Lung (tissue), 13 donors: Measurements from ENCODE around the gene GNB5. TPM values are rescaled to one million over a fixed set of nuclear protein-coding genes. Genes with fewer than 3 reads are reported as not detected.

Experiments
- ATAC-seq: fragments of 200-7000 bp; cut with Tn5 transposase; one replicate; pipeline ENCODE4 v1.9.1; 2020; ENCODE audit warnings: moderate number of reproducible peaks; ENCODE audit not compliant: insufficient read depth, low FRiP score
- DNase-seq, 3 donors: peaks; one replicate each; pipeline ENCODE4 v3.0.0-alpha.2; 2013 to 2017
- H3K27ac ChIP-seq, 2 donors: one replicate each; pipeline ENCODE4 v1.5.1; 2013; ENCODE audit warnings: mild to moderate bottlenecking in 2 of 2, moderate library complexity in 2 of 2, control low read depth in 1 of 2, inconsistent platforms in 1 of 2, low read depth in 1 of 2, low read length in 1 of 2
- H3K27me3 ChIP-seq, 3 donors: one replicate each; pipeline ENCODE4 v1.5.1; 2013; ENCODE audit warnings: low read length in 2 of 3; ENCODE audit not compliant: control insufficient read depth in 3 of 3, insufficient read depth in 3 of 3
- H3K36me3 ChIP-seq, 4 donors: one replicate each; pipeline ENCODE4 v1.5.1; 2013; ENCODE audit warnings: low read length in 4 of 4, mild to moderate bottlenecking in 1 of 4, moderate library complexity in 1 of 4; ENCODE audit not compliant: control insufficient read depth in 4 of 4, insufficient read depth in 4 of 4
- H3K4me1 ChIP-seq, 5 donors: one replicate each; pipeline ENCODE4 v1.5.1; 2013; ENCODE audit warnings: low read length in 5 of 5, mild to moderate bottlenecking in 2 of 5, moderate library complexity in 1 of 5; ENCODE audit not compliant: control insufficient read depth in 5 of 5, insufficient read depth in 5 of 5
- H3K4me3 ChIP-seq: one replicate; pipeline ENCODE4 v1.5.1; 2013; ENCODE audit warnings: mild to moderate bottlenecking, control low read depth, moderate library complexity
- H3K9ac ChIP-seq, 2 donors: one replicate each; pipeline ENCODE4 v1.5.1; 2013; ENCODE audit warnings: low read length in 2 of 2, control low read depth in 1 of 2; ENCODE audit not compliant: insufficient read depth in 1 of 2
- H3K9me3 ChIP-seq, 4 donors: one replicate each; pipeline ENCODE4 v1.5.1; 2013; ENCODE audit warnings: low read length in 3 of 4, mild to moderate bottlenecking in 1 of 4, moderate library complexity in 1 of 4; ENCODE audit not compliant: control insufficient read depth in 4 of 4, insufficient read depth in 3 of 4
- WGBS, 2 donors: extraction: QIAGEN DNeasy Blood & Tissue Kit; methylation state at CpG; one replicate each; pipeline ENCODE4 v1.1.7; 2013; 5-methylcytosine and 5-hydroxymethylcytosine counted together
- polyA plus RNA-seq, 2 donors: library from polyadenylated mRNA; stranded (reverse); fragments of 200-250 nt; gene quantifications; one replicate each; pipeline ENCODE4 v1.2.1, GENCODE V29; 2013
- small RNA-seq: library from RNA; depleted of rRNA; stranded (forward); fragments of <200 nt; gene quantifications from one replicate; pipeline ENCODE3, GENCODE V24; 2014; ENCODE audit warnings: low replicate concordance
- total RNA-seq, 2 donors: library from RNA; depleted of rRNA in 1 of 2; stranded (reverse); fragments of >200 nt in 1 of 2; gene quantifications; one replicate each; pipeline ENCODE4 v1.2.1, GENCODE V29; 2014 to 2021
- TF ChIP-seq, protein P1 (sequence below): IDR thresholded peaks from 2 replicates; pipeline ENCODE4 v1.5.1; 2012; ENCODE audit warnings: mild to moderate bottlenecking; ENCODE audit errors: control extremely low read depth, extremely low read depth
- donor health status: control.
- donor health status: control.
- donor health status: Bipolar disorder and iron deficiency.
- donor health status: healthy.
- donor health status: DM: yes; HTN: yes; CAD: no.

GNB5 gene
- total and polyA plus RNA-seq, 4 donors, result 8.0 to 21.5 (median 11.2) TPM

DNA sequence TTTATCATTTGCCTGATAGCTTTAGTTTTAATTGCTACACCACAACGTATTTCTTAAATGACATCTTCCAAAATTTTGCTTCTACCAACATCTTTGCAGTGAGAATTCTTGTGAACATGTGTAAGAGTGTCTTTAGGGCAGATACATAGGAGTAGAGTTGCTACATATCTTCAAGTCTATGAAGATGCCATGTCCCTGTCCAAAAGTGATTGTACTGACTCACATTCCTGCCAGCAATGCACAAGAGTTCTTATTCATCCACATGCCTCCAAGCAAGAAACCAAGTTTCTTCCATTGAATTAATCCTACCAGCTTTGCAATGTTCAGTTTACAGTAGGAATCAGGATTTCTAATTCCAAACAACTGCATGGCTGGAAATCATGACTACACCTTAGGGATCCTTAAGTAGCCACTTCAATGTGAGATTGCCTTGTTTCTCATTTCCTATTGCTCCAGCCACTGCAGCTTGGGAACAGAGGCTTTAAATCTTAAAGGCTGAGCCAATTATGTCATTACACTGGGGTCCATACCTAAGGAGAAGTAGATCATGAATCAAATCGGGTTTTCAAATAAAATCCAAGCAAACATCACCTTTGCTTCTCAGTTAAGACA, 123.1 kb downstream of the GNB5 start:
- H3K36me3 ChIP-seq, result peaks cover 0 to 11% (median 3%) of the 10 kb centered on the region in 4 donors
- H3K9ac ChIP-seq, result no peak overlapping the region
- no peak overlapping the region for H3K27ac ChIP-seq
- peaks cover 0 to 8% (median 0%) of the 10 kb centered on the region in 5 donors for H3K4me1 ChIP-seq
- 81 to 82% methylated on average over 2 of the region's 2 CpGs for WGBS, 2 donors
- TF ChIP-seq, protein P1, sequence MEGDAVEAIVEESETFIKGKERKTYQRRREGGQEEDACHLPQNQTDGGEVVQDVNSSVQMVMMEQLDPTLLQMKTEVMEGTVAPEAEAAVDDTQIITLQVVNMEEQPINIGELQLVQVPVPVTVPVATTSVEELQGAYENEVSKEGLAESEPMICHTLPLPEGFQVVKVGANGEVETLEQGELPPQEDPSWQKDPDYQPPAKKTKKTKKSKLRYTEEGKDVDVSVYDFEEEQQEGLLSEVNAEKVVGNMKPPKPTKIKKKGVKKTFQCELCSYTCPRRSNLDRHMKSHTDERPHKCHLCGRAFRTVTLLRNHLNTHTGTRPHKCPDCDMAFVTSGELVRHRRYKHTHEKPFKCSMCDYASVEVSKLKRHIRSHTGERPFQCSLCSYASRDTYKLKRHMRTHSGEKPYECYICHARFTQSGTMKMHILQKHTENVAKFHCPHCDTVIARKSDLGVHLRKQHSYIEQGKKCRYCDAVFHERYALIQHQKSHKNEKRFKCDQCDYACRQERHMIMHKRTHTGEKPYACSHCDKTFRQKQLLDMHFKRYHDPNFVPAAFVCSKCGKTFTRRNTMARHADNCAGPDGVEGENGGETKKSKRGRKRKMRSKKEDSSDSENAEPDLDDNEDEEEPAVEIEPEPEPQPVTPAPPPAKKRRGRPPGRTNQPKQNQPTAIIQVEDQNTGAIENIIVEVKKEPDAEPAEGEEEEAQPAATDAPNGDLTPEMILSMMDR, result no peak
- no peak overlapping the region for H3K4me3 ChIP-seq
- no peaks in the 10 kb centered on the region for H3K9me3 ChIP-seq
- DNase-seq, result no peak
- H3K27me3 ChIP-seq, result no peaks in the 10 kb centered on the region
- ATAC-seq, result no peak

GRCh38 chr15:52067545-52067926, 123.7 kb downstream of the GNB5 start:
- peaks cover 0 to 8% (median 0%) of the 10 kb centered on the region in 5 donors for H3K4me1 ChIP-seq
- no peaks in the 10 kb centered on the region for H3K27me3 ChIP-seq
- peaks cover 0 to 16% (median 5%) of the 10 kb centered on the region in 4 donors for H3K36me3 ChIP-seq
- TF ChIP-seq, protein P1, result no peak
- H3K9ac ChIP-seq, result no peak overlapping the region
- no peak overlapping the region for H3K27ac ChIP-seq
- ATAC-seq (no peak), DNase-seq (no peak)
- H3K9me3 ChIP-seq, result no peaks in the 10 kb centered on the region
- no peak overlapping the region for H3K4me3 ChIP-seq

DNA sequence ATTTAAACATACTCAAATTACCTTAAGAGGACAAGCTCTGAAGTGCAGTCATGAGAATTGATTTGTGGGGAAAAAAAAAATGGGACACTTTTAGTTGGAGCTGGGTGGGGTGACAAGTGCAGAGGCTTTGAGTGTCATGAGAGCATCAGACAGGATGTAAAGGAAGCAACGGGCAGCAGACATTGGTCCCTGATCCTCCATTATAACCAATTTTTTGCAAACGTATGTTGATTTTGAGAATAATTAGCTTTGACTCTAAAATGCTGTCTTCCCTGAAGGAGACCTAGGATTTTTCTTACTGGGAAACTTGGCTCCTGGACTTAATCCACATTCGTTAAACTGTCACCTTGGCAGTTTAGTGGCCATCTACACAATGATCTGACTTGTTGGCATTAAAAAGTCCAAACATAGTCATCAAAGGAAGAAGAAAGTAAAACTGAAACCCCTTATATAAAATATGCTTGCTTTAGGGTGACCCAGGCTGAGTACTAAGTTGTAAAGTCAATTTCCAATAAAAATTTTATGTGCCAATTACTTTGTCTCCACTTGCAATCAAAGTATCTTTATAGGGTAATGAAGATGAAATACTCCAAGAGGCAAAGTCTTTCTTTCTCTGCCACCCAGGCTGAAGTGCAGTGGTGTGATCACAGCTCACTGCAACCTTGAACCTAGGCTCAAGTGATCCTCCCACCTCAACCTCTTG, 124.2 kb downstream of the GNB5 start:
- Histone ChIP-seq H3K27ac (no peak overlapping the region), H3K9me3 (no peaks in the 10 kb centered on the region), H3K9ac (no peak overlapping the region), H3K36me3 (peaks cover 0 to 20% (median 9%) of the 10 kb centered on the region in 4 donors), H3K4me3 (no peak overlapping the region), H3K27me3 (no peaks in the 10 kb centered on the region), H3K4me1 (peaks cover 0 to 6% (median 0%) of the 10 kb centered on the region in 5 donors)
- no peak for ATAC-seq
- TF ChIP-seq, protein P1, result no peak
- no peak for DNase-seq
- 85 to 94% methylated on average over 3 of the region's 3 CpGs for WGBS, 2 donors

Small RNA genes within 50 kb of the gene (small RNA-seq; reads per million reads assigned to genes)
- gene RF00019, result not detected

Other genes with a start within 250 kb of the GNB5 start
- gene LEO1, start 219.6 kb downstream of the GNB5 start, total RNA-seq, result 10 to 100 TPM; 12.4 to 25.4 TPM
- gene LEO1, start 219.6 kb downstream of the GNB5 start, polyA plus RNA-seq, result 10 to 100 TPM in 1 of 2 donors, 1 to 10 TPM in 1; 7.1 to 12.3 TPM
- 10 to 100 TPM; 28.0 to 39.8 TPM for gene MAPK6, start 172.2 kb downstream of the GNB5 start, total RNA-seq
- 10 to 100 TPM in 1 of 2 donors, 1 to 10 TPM in 1; 5.4 to 21.2 TPM for gene MAPK6, start 172.2 kb downstream of the GNB5 start, polyA plus RNA-seq
- gene BCL2L10, start 78.6 kb downstream of the GNB5 start, total RNA-seq, result under 1 TPM in 1 of 2 donors, not detected in 1; 0.15 TPM
- gene BCL2L10, start 78.6 kb downstream of the GNB5 start, polyA plus RNA-seq, result under 1 TPM; 0.05 to 0.14 TPM
- 10 to 100 TPM; 64.5 to 70.1 TPM for gene MYO5C, start 104.4 kb upstream of the GNB5 start, total RNA-seq
- 10 to 100 TPM; 11.1 to 15.5 TPM for gene MYO5C, start 104.4 kb upstream of the GNB5 start, polyA plus RNA-seq